Smooth muscle cell (in vitro differentiated cells): Measurements from ENCODE around the gene SLC26A2. TPM values are rescaled to one million over a fixed set of nuclear protein-coding genes. Genes with fewer than 3 reads are reported as not detected.

Experiments used
- DNase-seq: peaks from one replicate; lab custom pipeline; 2025; ENCODE audit not compliant: unreplicated experiment; lab: John Stamatoyannopoulos, UW
- H2AFZ ChIP-seq: fragments of 200-600 bp; sonication (generic); 2 replicates; pipeline ENCODE4 v1.6.0; 2016; ENCODE audit warnings: antibody characterized with exemption, low read depth, mild to moderate bottlenecking
- H3F3A ChIP-seq: fragments of 200-600 bp; sonication (generic); 2 replicates; pipeline ENCODE4 v1.6.0; 2017; ENCODE audit warnings: antibody characterized with exemption, low read depth
- H3K27ac ChIP-seq: fragments of 200-600 bp; sonication (generic); 2 replicates; pipeline ENCODE4 v1.5.1; 2016; ENCODE audit warnings: low read depth, mild to moderate bottlenecking
- H3K27me3 ChIP-seq: fragments of 200-600 bp; sonication (generic); 2 replicates; pipeline ENCODE4 v1.6.1; 2016; ENCODE audit warnings: low read depth, mild to moderate bottlenecking
- H3K36me3 ChIP-seq: fragments of 200-600 bp; sonication (generic); 2 replicates; pipeline ENCODE4 v1.5.1; 2016; ENCODE audit warnings: low read depth
- H3K4me1 ChIP-seq: fragments of 200-600 bp; sonication (generic); 2 replicates; pipeline ENCODE4 v1.5.1; 2016; ENCODE audit warnings: low read depth
- H3K4me2 ChIP-seq: fragments of 200-600 bp; sonication (generic); 2 replicates; pipeline ENCODE4 v1.6.0; 2016; ENCODE audit warnings: mild to moderate bottlenecking
- H3K4me3 ChIP-seq: fragments of 200-600 bp; sonication (generic); 2 replicates; pipeline ENCODE4 v1.5.1; 2016; ENCODE audit warnings: mild to moderate bottlenecking
- H3K79me2 ChIP-seq: fragments of 200-600 bp; sonication (generic); 2 replicates; pipeline ENCODE4 v1.6.0; 2016; ENCODE audit warnings: low read depth, mild to moderate bottlenecking
- H3K9ac ChIP-seq: fragments of 200-600 bp; sonication (generic); 2 replicates; pipeline ENCODE4 v1.6.0; 2016; ENCODE audit warnings: low read depth
- H3K9me3 ChIP-seq: fragments of 200-600 bp; sonication (generic); replicated peaks from 2 replicates; pipeline ENCODE4 v1.5.1; 2016; ENCODE audit warnings: low read depth
- H4K20me1 ChIP-seq: fragments of 200-600 bp; sonication (generic); 2 replicates; pipeline ENCODE4 v1.6.0; 2016; ENCODE audit warnings: low read depth
- CTCF ChIP-seq: fragments of 200-600 bp; sonication (generic); IDR thresholded peaks from 2 replicates; pipeline ENCODE4 v1.5.1; 2017; ENCODE audit warnings: borderline replicate concordance, mild to moderate bottlenecking, antibody characterized with exemption; ENCODE audit not compliant: insufficient read depth, poor library complexity, severe bottlenecking
- WGBS: methylation state at CpG from one replicate; pipeline ENCODE4 v1.1.7; 2016; ENCODE audit warnings: low lambda C conversion rate; 5-methylcytosine and 5-hydroxymethylcytosine counted together
- polyA plus RNA-seq: library from polyadenylated mRNA; unstranded; fragments of >200 nt; fragmentation: Nextera tagmentation; extraction: Ambion mirVana; gene quantifications from 2 replicates; pipeline ENCODE4 v1.2.1, GENCODE V29; 2016
- total RNA-seq: library from RNA; depleted of rRNA; stranded (reverse); fragments of >200 nt; gene quantifications from 2 replicates; pipeline ENCODE4 v1.2.3, GENCODE V29; 2014

Gene SLC26A2
- total and polyA plus RNA-seq, 2 experiments from 2014 or later, result 5.2 to 16.0 TPM

DNA sequence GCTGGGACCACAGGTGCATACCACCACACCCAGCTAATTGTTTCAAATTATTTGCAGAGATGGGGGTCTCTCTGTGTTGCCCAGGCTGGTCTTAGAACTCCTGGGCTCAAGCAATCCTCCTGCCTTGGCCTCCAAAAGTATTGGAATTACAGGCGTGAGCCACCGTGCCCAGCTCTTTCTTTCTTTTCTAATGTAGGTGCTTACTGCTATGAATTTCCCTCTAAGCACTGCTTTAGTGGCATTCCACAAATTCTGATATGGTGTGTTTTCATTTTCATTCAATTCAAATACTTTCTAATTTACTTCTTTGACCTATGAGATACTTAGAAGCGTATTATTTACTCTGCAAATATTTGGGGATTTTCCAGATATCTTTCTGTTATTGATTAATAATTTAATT, 54.9 kb downstream of the SLC26A2 start:
- no peak for DNase-seq
- H3K9me3 ChIP-seq, result no peaks in the 10 kb centered on the region
- peaks cover 22% of the 10 kb centered on the region for H4K20me1 ChIP-seq
- peaks cover 15% of the 10 kb centered on the region for H3K79me2 ChIP-seq
- H3K4me3 ChIP-seq, result no peak overlapping the region
- no peaks in the 10 kb centered on the region for H3K4me1 ChIP-seq
- WGBS, result 100% methylated on average over 3 of the region's 3 CpGs
- H2AFZ ChIP-seq, result no peak overlapping the region
- H3K27ac ChIP-seq, result no peak overlapping the region
- no peak for TF ChIP-seq CTCF
- peaks cover 11% of the 10 kb centered on the region for H3F3A ChIP-seq
- no peaks in the 10 kb centered on the region for H3K27me3 ChIP-seq
- H3K9ac ChIP-seq, result no peak overlapping the region
- H3K4me2 ChIP-seq, result no peak overlapping the region
- peaks cover 65% of the 10 kb centered on the region for H3K36me3 ChIP-seq

GRCh38 chr5:150016537-150016936, 56.0 kb downstream of the SLC26A2 start:
- no peak overlapping the region for H3K9ac ChIP-seq
- no peaks in the 10 kb centered on the region for H3K27me3 ChIP-seq
- no peak overlapping the region for H2AFZ ChIP-seq
- peaks cover 10% of the 10 kb centered on the region for H3F3A ChIP-seq
- H3K27ac ChIP-seq, result no peak overlapping the region
- H3K4me3 ChIP-seq, result no peak overlapping the region
- no peaks in the 10 kb centered on the region for H3K9me3 ChIP-seq
- peaks cover 14% of the 10 kb centered on the region for H4K20me1 ChIP-seq
- H3K36me3 ChIP-seq, result peaks cover 66% of the 10 kb centered on the region
- H3K79me2 ChIP-seq, result peaks cover 15% of the 10 kb centered on the region
- H3K4me1 ChIP-seq, result no peaks in the 10 kb centered on the region
- no peak for TF ChIP-seq CTCF
- no peak for DNase-seq
- no peak overlapping the region for H3K4me2 ChIP-seq

DNA sequence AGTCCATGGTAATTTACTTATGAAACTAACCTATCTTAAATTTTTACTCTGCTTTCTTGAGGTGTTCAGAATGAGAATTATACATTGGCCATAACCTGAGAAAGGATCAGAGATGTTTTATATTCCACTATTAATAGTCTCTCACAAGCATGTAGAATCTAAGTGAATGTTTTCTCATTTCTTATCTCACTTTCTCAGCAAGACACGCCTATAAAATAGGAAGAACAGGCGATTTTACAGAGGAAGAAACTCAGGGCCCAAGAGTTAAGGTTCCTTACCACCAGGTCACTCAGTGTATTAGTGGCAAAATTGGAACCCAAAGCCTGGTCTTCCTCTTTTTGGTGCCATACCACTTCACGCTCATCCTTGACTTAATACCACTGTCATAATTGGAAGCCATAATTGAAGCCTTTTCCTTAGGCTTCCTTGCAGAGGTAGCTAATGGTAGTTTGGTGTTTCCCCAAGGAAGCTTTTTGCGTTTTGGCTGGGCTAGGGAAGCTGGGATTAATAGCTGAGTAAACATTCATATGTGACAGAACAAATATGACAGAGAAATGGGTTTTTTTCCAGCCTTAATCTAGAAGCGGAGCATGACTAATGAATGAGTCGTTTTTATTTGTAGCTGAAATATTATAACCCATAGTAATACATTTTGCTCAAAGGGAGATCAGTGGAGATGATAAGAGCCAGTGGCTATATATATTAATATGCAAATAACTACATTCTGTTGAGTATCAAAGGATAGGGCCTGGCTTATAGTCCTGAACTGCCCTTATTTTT, 56.9 kb downstream of the SLC26A2 start:
- no peak for TF ChIP-seq CTCF
- Histone ChIP-seq H3K9ac (no peak overlapping the region), H3K27me3 (no peaks in the 10 kb centered on the region), H4K20me1 (peaks cover 9% of the 10 kb centered on the region), H3K27ac (peak overlapping the region; percentile 41), H3K4me3 (no peak overlapping the region), H2AFZ (no peak overlapping the region), H3K36me3 (peaks cover 60% of the 10 kb centered on the region), H3K4me1 (no peaks in the 10 kb centered on the region), H3K79me2 (peaks cover 12% of the 10 kb centered on the region), H3K4me2 (no peak overlapping the region), H3K9me3 (no peaks in the 10 kb centered on the region), H3F3A (peaks cover 10% of the 10 kb centered on the region)
- no peak for DNase-seq
- WGBS, result 81% methylated on average over 6 of the region's 6 CpGs

DNA sequence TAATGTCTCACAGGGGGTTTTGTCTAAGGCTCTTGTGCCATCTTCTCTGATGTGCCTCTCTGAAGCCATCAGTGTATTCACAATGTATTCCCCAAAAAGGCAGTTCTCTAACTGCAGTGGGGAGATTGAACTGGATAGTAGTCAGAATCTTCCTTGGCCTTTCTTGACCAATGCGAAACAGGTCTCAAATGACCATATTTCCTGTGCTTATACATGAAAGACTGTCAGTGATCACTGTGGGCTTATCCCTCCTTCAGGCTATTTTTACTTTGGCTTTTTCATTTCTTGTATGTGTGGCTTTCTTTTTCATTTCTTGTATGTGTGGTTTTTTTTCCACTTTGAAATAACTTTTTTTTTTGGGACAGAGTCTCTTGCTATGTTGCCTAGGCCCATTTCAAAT, 59.7 kb downstream of the SLC26A2 start:
- H3K27me3 ChIP-seq, result no peaks in the 10 kb centered on the region
- no peak for DNase-seq
- H3K4me3 ChIP-seq, result no peak overlapping the region
- peak overlapping the region; percentile 86 for H3K27ac ChIP-seq
- no peaks in the 10 kb centered on the region for H3K4me1 ChIP-seq
- H3K36me3 ChIP-seq, result peaks cover 31% of the 10 kb centered on the region
- no peak overlapping the region for H2AFZ ChIP-seq
- TF ChIP-seq CTCF, result no peak
- 100% methylated on average over 1 of the region's 1 CpG for WGBS
- no peak overlapping the region for H3K9ac ChIP-seq
- H4K20me1 ChIP-seq, result peaks cover 9% of the 10 kb centered on the region
- H3K9me3 ChIP-seq, result no peaks in the 10 kb centered on the region
- peaks cover 6% of the 10 kb centered on the region for H3K79me2 ChIP-seq
- peaks cover 10% of the 10 kb centered on the region for H3F3A ChIP-seq
- H3K4me2 ChIP-seq, result no peak overlapping the region
